K562 (cell line): ENCODE data around the gene TGFB2. TPM values are rescaled to one million over a fixed set of nuclear protein-coding genes. Genes with fewer than 3 reads are reported as not detected.

ENCODE experiments used
- BRD4 ChIP-seq: fragments of 200-600 bp; sonication (generic); IDR thresholded peaks from 2 replicates; pipeline ENCODE4 v1.6.1; 2017; ENCODE audit warnings: inconsistent platforms
- CHCHD3 ChIP-seq: fragments of 250-450 bp; sonication (Bioruptor Pico); IDR thresholded peaks from 2 replicates; pipeline ENCODE4 v2.1.2; 2022; ENCODE audit warnings: mild to moderate bottlenecking
- FOXJ3 ChIP-seq: sonication (generic); formaldehyde crosslinking; IDR thresholded peaks from 2 replicates; pipeline ENCODE4 v1.4.0; 2020; ENCODE audit warnings: mild to moderate bottlenecking, missing genetic modification reagents
- HDAC1 ChIP-seq, 2 experiments: fragments of 450-650 bp; IDR thresholded peaks; 2 replicates each; pipeline ENCODE4 v1.6.1; 2016 to 2017; ENCODE audit warnings: inconsistent platforms in 1 of 2, mild to moderate bottlenecking in 1 of 2, moderate library complexity in 1 of 2
- MCM3 ChIP-seq: fragments of 450-650 bp; IDR thresholded peaks from 2 replicates; pipeline ENCODE4 v1.6.1; 2016
- SIRT6 ChIP-seq: IDR thresholded peaks from one replicate; pipeline ENCODE4 v1.6.1; 2012; ENCODE audit warnings: low read depth, mild to moderate bottlenecking, control low read depth, inconsistent platforms, low read length, moderate library complexity
- SOX6 ChIP-seq: fragments of 450-650 bp; IDR thresholded peaks from 2 replicates; pipeline ENCODE4 v1.6.1; 2014; ENCODE audit warnings: mild to moderate bottlenecking
- ZNF507 ChIP-seq: conservative IDR thresholded peaks from 2 replicates; pipeline ENCODE4 v1.6.1; 2017; ENCODE audit warnings: missing genetic modification characterization, missing compliant biosample characterization
- polyA plus RNA-seq, 8 experiments: library from polyadenylated mRNA; depleted of rRNA in 4 of 8; stranded (reverse) in 5 of 8; unstranded in 3 of 8; fragments of >200 nt; fragmentation: Nextera tagmentation in 2 of 8; fragmentation: Illumina TruSeq in 1 of 8; extraction: Ambion mirVana in 2 of 8; extraction: Trizol in 1 of 8; gene quantifications; 2 replicates each; pipeline versions ENCODE4 v1.2.1 to v1.2.3, GENCODE V29; 2011 to 2014; ENCODE audit warnings: inconsistent platforms in 1 of 8, missing spikeins in 1 of 8
- total RNA-seq, 7 experiments: library from RNA; depleted of rRNA in 6 of 7; stranded (reverse); fragments of >200 nt in 6 of 7; fragmentation: Illumina TruSeq in 2 of 7; extraction: Trizol in 2 of 7; gene quantifications; 2 replicates each; pipeline versions ENCODE4 v1.2.1 to v1.2.3, GENCODE V29; 2011 to 2021; ENCODE audit warnings: low replicate concordance in 1 of 7
- TF ChIP-seq, protein P1 (sequence below): fragments of 250-450 bp; sonication (Bioruptor Pico); IDR thresholded peaks from 2 replicates; pipeline ENCODE4 v1.8.0; 2022; ENCODE audit warnings: inconsistent platforms, mild to moderate bottlenecking, moderate library complexity, borderline replicate concordance
- TF ChIP-seq, protein P2 (sequence below): fragments of 250-450 bp; sonication (Bioruptor Pico); IDR thresholded peaks from 2 replicates; pipeline ENCODE4 v1.5.0; 2020; ENCODE audit warnings: mild to moderate bottlenecking, borderline replicate concordance
- TF ChIP-seq, protein P3 (sequence below): sonication (generic); formaldehyde crosslinking; IDR thresholded peaks from 2 replicates; pipeline ENCODE4 v1.5.0; 2020; ENCODE audit warnings: missing genetic modification reagents
- TF ChIP-seq, protein P4 (sequence below): IDR thresholded peaks from 2 replicates; pipeline ENCODE4 v1.6.1; 2011; ENCODE audit warnings: borderline replicate concordance, low read depth, mild to moderate bottlenecking, moderate library complexity, low read length; ENCODE audit not compliant: insufficient read depth, poor library complexity, severe bottlenecking
- TF ChIP-seq, protein P5 (sequence below): fragments of 250-450 bp; sonication (Bioruptor Pico); IDR thresholded peaks from 2 replicates; pipeline ENCODE4 v1.5.1; 2021; ENCODE audit warnings: mild to moderate bottlenecking
- TF ChIP-seq, protein P6 (sequence below): sonication (generic); formaldehyde crosslinking; IDR thresholded peaks from 2 replicates; pipeline ENCODE4 v1.4.0; 2020; ENCODE audit warnings: mild to moderate bottlenecking, missing genetic modification reagents
- TF ChIP-seq, protein P7 (sequence below), 2 experiments: IDR thresholded peaks; 2 replicates each; pipeline ENCODE4 v1.6.1; 2011; ENCODE audit warnings: borderline replicate concordance in 1 of 2, control low read depth in 1 of 2, low read depth in 1 of 2, low read length in 1 of 2, mild to moderate bottlenecking in 1 of 2, mixed read lengths in 1 of 2, moderate library complexity in 1 of 2; ENCODE audit not compliant: insufficient read depth in 1 of 2, insufficient read length in 1 of 2, poor library complexity in 1 of 2, severe bottlenecking in 1 of 2; ENCODE audit errors: extremely low read depth in 1 of 2

The TGFB2 gene
- total and polyA plus RNA-seq, 9 of the 15 experiments (the other 6 are each of a cell fraction or from before 2014, with no cell fraction given) = 0.03 to 0.41 (median 0.11) TPM; not detected in 3

DNA sequence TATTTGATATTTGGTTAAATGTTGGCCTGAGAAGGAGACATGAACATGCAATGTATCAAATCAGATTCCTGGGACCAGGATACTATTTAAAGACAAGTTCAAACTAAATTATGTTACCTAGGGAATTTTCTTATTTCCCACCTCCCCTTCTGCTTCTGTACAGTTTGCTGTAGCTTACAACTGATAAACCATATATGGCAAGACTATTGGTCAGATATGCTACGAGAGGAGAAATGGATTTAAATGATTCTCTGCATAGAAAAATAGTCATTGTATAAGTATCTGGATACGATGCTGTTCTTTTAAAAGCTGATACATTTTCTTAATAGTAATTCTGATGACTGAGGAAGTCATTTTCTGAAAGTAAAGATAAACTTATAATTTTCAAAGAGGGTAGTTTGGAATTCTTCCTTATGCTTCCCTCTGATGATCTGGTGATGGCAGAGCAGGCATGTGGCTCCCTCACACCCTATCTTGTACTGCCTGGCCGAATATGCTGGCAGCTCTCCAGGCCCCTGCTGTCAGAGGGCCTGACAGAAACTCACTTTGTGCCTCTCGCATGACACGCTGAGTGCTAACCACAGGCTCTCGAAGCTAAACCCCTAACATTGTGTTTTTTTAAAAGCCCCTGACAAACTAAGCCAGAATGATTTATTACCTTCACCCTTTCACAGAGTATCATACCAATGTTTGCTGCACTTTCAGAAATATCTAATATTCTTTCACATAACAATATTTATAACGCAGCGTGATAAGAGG lies 40.7 kb upstream of the TGFB2 start (continued):
- TF ChIP-seq, protein P1, sequence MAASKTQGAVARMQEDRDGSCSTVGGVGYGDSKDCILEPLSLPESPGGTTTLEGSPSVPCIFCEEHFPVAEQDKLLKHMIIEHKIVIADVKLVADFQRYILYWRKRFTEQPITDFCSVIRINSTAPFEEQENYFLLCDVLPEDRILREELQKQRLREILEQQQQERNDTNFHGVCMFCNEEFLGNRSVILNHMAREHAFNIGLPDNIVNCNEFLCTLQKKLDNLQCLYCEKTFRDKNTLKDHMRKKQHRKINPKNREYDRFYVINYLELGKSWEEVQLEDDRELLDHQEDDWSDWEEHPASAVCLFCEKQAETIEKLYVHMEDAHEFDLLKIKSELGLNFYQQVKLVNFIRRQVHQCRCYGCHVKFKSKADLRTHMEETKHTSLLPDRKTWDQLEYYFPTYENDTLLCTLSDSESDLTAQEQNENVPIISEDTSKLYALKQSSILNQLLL (CRISPR knock-in tag) = no peak
- TF ChIP-seq, protein P2, sequence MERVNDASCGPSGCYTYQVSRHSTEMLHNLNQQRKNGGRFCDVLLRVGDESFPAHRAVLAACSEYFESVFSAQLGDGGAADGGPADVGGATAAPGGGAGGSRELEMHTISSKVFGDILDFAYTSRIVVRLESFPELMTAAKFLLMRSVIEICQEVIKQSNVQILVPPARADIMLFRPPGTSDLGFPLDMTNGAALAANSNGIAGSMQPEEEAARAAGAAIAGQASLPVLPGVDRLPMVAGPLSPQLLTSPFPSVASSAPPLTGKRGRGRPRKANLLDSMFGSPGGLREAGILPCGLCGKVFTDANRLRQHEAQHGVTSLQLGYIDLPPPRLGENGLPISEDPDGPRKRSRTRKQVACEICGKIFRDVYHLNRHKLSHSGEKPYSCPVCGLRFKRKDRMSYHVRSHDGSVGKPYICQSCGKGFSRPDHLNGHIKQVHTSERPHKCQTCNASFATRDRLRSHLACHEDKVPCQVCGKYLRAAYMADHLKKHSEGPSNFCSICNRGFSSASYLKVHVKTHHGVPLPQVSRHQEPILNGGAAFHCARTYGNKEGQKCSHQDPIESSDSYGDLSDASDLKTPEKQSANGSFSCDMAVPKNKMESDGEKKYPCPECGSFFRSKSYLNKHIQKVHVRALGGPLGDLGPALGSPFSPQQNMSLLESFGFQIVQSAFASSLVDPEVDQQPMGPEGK (CRISPR knock-in tag) = no peak
- TF ChIP-seq MCM3 = no peak
- TF ChIP-seq CHCHD3 (CRISPR knock-in tag) = no peak
- TF ChIP-seq, protein P3, sequence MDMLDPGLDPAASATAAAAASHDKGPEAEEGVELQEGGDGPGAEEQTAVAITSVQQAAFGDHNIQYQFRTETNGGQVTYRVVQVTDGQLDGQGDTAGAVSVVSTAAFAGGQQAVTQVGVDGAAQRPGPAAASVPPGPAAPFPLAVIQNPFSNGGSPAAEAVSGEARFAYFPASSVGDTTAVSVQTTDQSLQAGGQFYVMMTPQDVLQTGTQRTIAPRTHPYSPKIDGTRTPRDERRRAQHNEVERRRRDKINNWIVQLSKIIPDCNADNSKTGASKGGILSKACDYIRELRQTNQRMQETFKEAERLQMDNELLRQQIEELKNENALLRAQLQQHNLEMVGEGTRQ (CRISPR knock-in tag) = no peak
- TF ChIP-seq HDAC1 (IDR thresholded peaks at IDR 0.05) = peak; percentile 5 to 70; a peak in 3 of 4 replicates
- 0 out of 2 replicates have a peak, but pooled peaks have one; percentile 21 for TF ChIP-seq BRD4
- TF ChIP-seq, protein P4, sequence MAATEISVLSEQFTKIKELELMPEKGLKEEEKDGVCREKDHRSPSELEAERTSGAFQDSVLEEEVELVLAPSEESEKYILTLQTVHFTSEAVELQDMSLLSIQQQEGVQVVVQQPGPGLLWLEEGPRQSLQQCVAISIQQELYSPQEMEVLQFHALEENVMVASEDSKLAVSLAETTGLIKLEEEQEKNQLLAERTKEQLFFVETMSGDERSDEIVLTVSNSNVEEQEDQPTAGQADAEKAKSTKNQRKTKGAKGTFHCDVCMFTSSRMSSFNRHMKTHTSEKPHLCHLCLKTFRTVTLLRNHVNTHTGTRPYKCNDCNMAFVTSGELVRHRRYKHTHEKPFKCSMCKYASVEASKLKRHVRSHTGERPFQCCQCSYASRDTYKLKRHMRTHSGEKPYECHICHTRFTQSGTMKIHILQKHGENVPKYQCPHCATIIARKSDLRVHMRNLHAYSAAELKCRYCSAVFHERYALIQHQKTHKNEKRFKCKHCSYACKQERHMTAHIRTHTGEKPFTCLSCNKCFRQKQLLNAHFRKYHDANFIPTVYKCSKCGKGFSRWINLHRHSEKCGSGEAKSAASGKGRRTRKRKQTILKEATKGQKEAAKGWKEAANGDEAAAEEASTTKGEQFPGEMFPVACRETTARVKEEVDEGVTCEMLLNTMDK = no peak
- no peak for TF ChIP-seq SIRT6
- TF ChIP-seq FOXJ3 = no peak
- TF ChIP-seq, protein P5, sequence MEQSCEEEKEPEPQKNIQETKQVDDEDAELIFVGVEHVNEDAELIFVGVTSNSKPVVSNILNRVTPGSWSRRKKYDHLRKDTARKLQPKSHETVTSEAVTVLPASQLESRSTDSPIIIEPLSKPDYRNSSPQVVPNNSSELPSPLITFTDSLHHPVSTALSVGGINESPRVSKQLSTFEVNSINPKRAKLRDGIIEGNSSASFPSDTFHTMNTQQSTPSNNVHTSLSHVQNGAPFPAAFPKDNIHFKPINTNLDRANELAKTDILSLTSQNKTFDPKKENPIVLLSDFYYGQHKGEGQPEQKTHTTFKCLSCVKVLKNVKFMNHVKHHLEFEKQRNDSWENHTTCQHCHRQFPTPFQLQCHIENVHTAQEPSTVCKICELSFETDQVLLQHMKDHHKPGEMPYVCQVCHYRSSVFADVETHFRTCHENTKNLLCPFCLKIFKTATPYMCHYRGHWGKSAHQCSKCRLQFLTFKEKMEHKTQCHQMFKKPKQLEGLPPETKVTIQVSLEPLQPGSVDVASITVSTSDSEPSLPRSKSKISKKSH (CRISPR knock-in tag) = no peak
- peak; percentile 89 for TF ChIP-seq SOX6
- TF ChIP-seq, protein P6, sequence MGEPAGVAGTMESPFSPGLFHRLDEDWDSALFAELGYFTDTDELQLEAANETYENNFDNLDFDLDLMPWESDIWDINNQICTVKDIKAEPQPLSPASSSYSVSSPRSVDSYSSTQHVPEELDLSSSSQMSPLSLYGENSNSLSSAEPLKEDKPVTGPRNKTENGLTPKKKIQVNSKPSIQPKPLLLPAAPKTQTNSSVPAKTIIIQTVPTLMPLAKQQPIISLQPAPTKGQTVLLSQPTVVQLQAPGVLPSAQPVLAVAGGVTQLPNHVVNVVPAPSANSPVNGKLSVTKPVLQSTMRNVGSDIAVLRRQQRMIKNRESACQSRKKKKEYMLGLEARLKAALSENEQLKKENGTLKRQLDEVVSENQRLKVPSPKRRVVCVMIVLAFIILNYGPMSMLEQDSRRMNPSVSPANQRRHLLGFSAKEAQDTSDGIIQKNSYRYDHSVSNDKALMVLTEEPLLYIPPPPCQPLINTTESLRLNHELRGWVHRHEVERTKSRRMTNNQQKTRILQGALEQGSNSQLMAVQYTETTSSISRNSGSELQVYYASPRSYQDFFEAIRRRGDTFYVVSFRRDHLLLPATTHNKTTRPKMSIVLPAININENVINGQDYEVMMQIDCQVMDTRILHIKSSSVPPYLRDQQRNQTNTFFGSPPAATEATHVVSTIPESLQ (CRISPR knock-in tag) = no peak
- TF ChIP-seq, protein P7, sequence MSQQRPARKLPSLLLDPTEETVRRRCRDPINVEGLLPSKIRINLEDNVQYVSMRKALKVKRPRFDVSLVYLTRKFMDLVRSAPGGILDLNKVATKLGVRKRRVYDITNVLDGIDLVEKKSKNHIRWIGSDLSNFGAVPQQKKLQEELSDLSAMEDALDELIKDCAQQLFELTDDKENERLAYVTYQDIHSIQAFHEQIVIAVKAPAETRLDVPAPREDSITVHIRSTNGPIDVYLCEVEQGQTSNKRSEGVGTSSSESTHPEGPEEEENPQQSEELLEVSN (IDR thresholded peaks at IDR 0.05; ENCODE audit: borderline replicate concordance in 1 of 2, extremely low read depth in 1 of 2, insufficient read depth in 1 of 2, insufficient read length in 1 of 2, low read depth in 1 of 2, low read length in 1 of 2, poor library complexity in 1 of 2, severe bottlenecking in 1 of 2) = peak; percentile 78 to 90
- TF ChIP-seq ZNF507 (tag) = no peak
